ENCODE data around the gene WNK3. TPM values are rescaled to one million over a fixed set of nuclear protein-coding genes. Genes with fewer than 3 reads are reported as not detected.
A peak's percentile ranks its signal among the peaks of the same experiment; 100 is the strongest.

The WNK3 gene
- polyA plus RNA-seq, 1 donor (not counting 4 experiments of a cell fraction or from before 2014, with no cell fraction given): 0.26 TPM

- Histone ChIP-seq H3K4me3 (ENCODE audit: control insufficient read depth in 2 of 3, extremely low read depth in 1 of 3, insufficient read depth in 2 of 3, low read depth in 1 of 3, low read length in 3 of 3) (no peak overlapping the region), H3K27me3 (ENCODE audit: control insufficient read depth, extremely low read depth, insufficient read depth, low read length) (no peaks in the 10 kb centered on the region), H3K9ac (ENCODE audit: control insufficient read depth, extremely low read depth, insufficient read depth, low read length) (no peak overlapping the region), H3K4me1 (ENCODE audit: control insufficient read depth, extremely low read depth, insufficient read depth, low read length) (no peaks in the 10 kb centered on the region), H2AFZ (ENCODE audit: control insufficient read depth, low read length) (no peak overlapping the region), H4K20me1 (ENCODE audit: control insufficient read depth, extremely low read depth, insufficient read depth, low read length) (no peaks in the 10 kb centered on the region), H3K4me2 (ENCODE audit: control insufficient read depth, extremely low read depth, insufficient read depth, low read depth, low read length) (no peak overlapping the region), H3K36me3 (ENCODE audit: control insufficient read depth in 2 of 2, extremely low read depth in 1 of 2, insufficient read depth in 2 of 2, low read length in 2 of 2) (no peaks in the 10 kb centered on the region), H3K9me1 (ENCODE audit: control insufficient read depth, extremely low read depth, insufficient read depth, low read length) (no peaks in the 10 kb centered on the region), H3K9me3 (ENCODE audit: control insufficient read depth, low read depth, low read length) (no peaks in the 10 kb centered on the region), H3K27ac (ENCODE audit: control insufficient read depth, insufficient read depth, low read length) (no peak overlapping the region), H3K79me2 (ENCODE audit: control insufficient read depth, insufficient read depth, low read length) (no peaks in the 10 kb centered on the region)
- dilution Hi-C loops (cut with MboI; ENCODE audit: extremely low pct_ligation_motif_present, low sequenced_read_pairs): no loop called here
- DNase-seq (ENCODE audit: low read depth, low spot score) (no peak), FAIRE-seq (no peak)
- no peak for TF ChIP-seq CTCF (optimal IDR thresholded peaks at IDR 0.05 in 1 of 3, IDR thresholded peaks at IDR 0.05 in 1 of 3, conservative IDR thresholded peaks at IDR 0.05 in 1 of 3; ENCODE audit: extremely low read depth in 1 of 3, insufficient read depth in 2 of 3, low read length in 3 of 3)
- TF ChIP-seq EZH2 (IDR thresholded peaks at IDR 0.05; ENCODE audit: low read length): no peak
These were observed 1.6 kb upstream of the WNK3 start for GRCh38 chrX:54359408-54359807.

- peak overlapping the region; percentile 29 to 66 (median 45) for H3K4me3 ChIP-seq (ENCODE audit: control insufficient read depth in 2 of 3, extremely low read depth in 1 of 3, insufficient read depth in 2 of 3, low read depth in 1 of 3, low read length in 3 of 3)
- H3K9me3 ChIP-seq (ENCODE audit: control insufficient read depth, low read depth, low read length): no peaks in the 10 kb centered on the region
- dilution Hi-C loops (cut with MboI; ENCODE audit: extremely low pct_ligation_motif_present, low sequenced_read_pairs): no loop called here
- H3K4me2 ChIP-seq (ENCODE audit: control insufficient read depth, extremely low read depth, insufficient read depth, low read depth, low read length): peak overlapping the region; percentile 55
- H3K36me3 ChIP-seq (ENCODE audit: control insufficient read depth in 2 of 2, extremely low read depth in 1 of 2, insufficient read depth in 2 of 2, low read length in 2 of 2): no peaks in the 10 kb centered on the region
- H3K79me2 ChIP-seq (ENCODE audit: control insufficient read depth, insufficient read depth, low read length): no peaks in the 10 kb centered on the region
- no peaks in the 10 kb centered on the region for H3K9me1 ChIP-seq (ENCODE audit: control insufficient read depth, extremely low read depth, insufficient read depth, low read length)
- no peaks in the 10 kb centered on the region for H3K27me3 ChIP-seq (ENCODE audit: control insufficient read depth, extremely low read depth, insufficient read depth, low read length)
- H4K20me1 ChIP-seq (ENCODE audit: control insufficient read depth, extremely low read depth, insufficient read depth, low read length): no peaks in the 10 kb centered on the region
- H2AFZ ChIP-seq (ENCODE audit: control insufficient read depth, low read length): peak overlapping the region; percentile 51
- no peak overlapping the region for H3K9ac ChIP-seq (ENCODE audit: control insufficient read depth, extremely low read depth, insufficient read depth, low read length)
- no peaks in the 10 kb centered on the region for H3K4me1 ChIP-seq (ENCODE audit: control insufficient read depth, extremely low read depth, insufficient read depth, low read length)
- no peak overlapping the region for H3K27ac ChIP-seq (ENCODE audit: control insufficient read depth, insufficient read depth, low read length)
- DNase-seq (ENCODE audit: low read depth, low spot score): no peak
- TF ChIP-seq CTCF (optimal IDR thresholded peaks at IDR 0.05 in 1 of 3, IDR thresholded peaks at IDR 0.05 in 1 of 3, conservative IDR thresholded peaks at IDR 0.05 in 1 of 3; ENCODE audit: extremely low read depth in 1 of 3, insufficient read depth in 2 of 3, low read length in 3 of 3): no peak
- no peak for TF ChIP-seq EZH2 (IDR thresholded peaks at IDR 0.05; ENCODE audit: low read length)
- FAIRE-seq: no peak
These were observed 772 bp upstream of the WNK3 start for GRCh38 chrX:54358424-54359211.
